Activated T-cell treated with anti-CD3 and anti-CD28 coated beads, Interleukin-2, amount 50 U/mL, for 72 hours (primary cell): ENCODE measurements around the gene CRISP1. TPM values are rescaled to one million over a fixed set of nuclear protein-coding genes. Genes with fewer than 3 reads are reported as not detected.
A peak's percentile ranks its signal among the peaks of the same experiment; 100 is the strongest.
"Not testable (repeated sequence)": the region's sequence is repeated elsewhere in the genome, so short reads cannot be mapped to it uniquely, and the experiment has no call there.

Experiments used
- ATAC-seq, 2 donors: fragments of 150-1000 bp; cut with Tn5 transposase; replicated peaks in 1 of 2; 2 replicates each; pipeline ENCODE4 v1.10.0; 2021; ENCODE audit warnings: moderate library complexity in 2 of 2, mild to moderate bottlenecking in 1 of 2
- DNase-seq, 2 donors: peaks; one replicate each; pipeline ENCODE4 v3.0.0; 2021 to 2022; ENCODE audit warnings: mixed read lengths in 1 of 2
- H3K27ac Mint-ChIP-seq: one replicate; pipeline ENCODE4 v1.8.0; 2022; ENCODE audit warnings: mild to moderate bottlenecking, moderate library complexity, mixed read lengths
- H3K27me3 Mint-ChIP-seq: one replicate; pipeline ENCODE4 v1.8.0; 2022; ENCODE audit warnings: low read depth, mixed read lengths
- H3K36me3 Mint-ChIP-seq, 2 donors: one replicate each; pipeline ENCODE4 v1.8.0; 2022; ENCODE audit warnings: mixed read lengths in 2 of 2, mild to moderate bottlenecking in 1 of 2; ENCODE audit not compliant: insufficient read depth in 2 of 2
- H3K4me1 Mint-ChIP-seq: one replicate; pipeline ENCODE4 v1.8.0; 2022; ENCODE audit warnings: low read depth, mixed read lengths
- H3K4me3 Mint-ChIP-seq, 2 donors: one replicate each; pipeline ENCODE4 v1.8.0; 2022; ENCODE audit warnings: mild to moderate bottlenecking in 2 of 2, mixed read lengths in 2 of 2, moderate library complexity in 2 of 2
- H3K9me3 Mint-ChIP-seq, 2 donors: one replicate each; pipeline ENCODE4 v1.8.0; 2022; ENCODE audit warnings: mixed read lengths in 2 of 2
- total RNA-seq, 2 donors: library from RNA; stranded (reverse); gene quantifications; one replicate each; pipeline ENCODE4 v1.2.3, GENCODE V29; 2022

The CRISP1 gene
- total RNA-seq, 2 donors from 2014 or later: not detected

GRCh38 chr6:49826743-49827406 is 39.5 kb downstream of the CRISP1 start:
- H3K4me1 Mint-ChIP-seq: no peaks in the 10 kb centered on the region
- ATAC-seq (no peak), DNase-seq (no peak)
- no peaks in the 10 kb centered on the region for H3K27me3 Mint-ChIP-seq
- H3K27ac Mint-ChIP-seq: no peak overlapping the region
- peak overlapping the region in 1 of 2 donors; percentile 4 for H3K4me3 Mint-ChIP-seq
- H3K36me3 Mint-ChIP-seq: no peaks in the 10 kb centered on the region
- H3K9me3 Mint-ChIP-seq: no peaks in the 10 kb centered on the region

GRCh38 chr6:49815166-49815565 is 51.2 kb downstream of the CRISP1 start:
- Mint-ChIP-seq H3K27me3 (no peaks in the 10 kb centered on the region), H3K4me3 (no peak overlapping the region), H3K4me1 (no peaks in the 10 kb centered on the region), H3K27ac (no peak overlapping the region), H3K9me3 (peaks cover 0 to 4% of the 10 kb centered on the region in 2 donors), H3K36me3 (no peaks in the 10 kb centered on the region)
- ATAC-seq (no peak), DNase-seq (no peak)

- DNase-seq (no peak), ATAC-seq (no peak)
- Mint-ChIP-seq H3K9me3 (peaks cover 3 to 4% of the 10 kb centered on the region in 2 donors), H3K4me1 (no peaks in the 10 kb centered on the region), H3K27me3 (no peaks in the 10 kb centered on the region), H3K27ac (no peak overlapping the region), H3K4me3 (no peak overlapping the region), H3K36me3 (no peaks in the 10 kb centered on the region)
These were observed 53.1 kb downstream of the CRISP1 start for GRCh38 chr6:49813248-49813647.

- H3K4me3 Mint-ChIP-seq: no peak overlapping the region
- no peak for ATAC-seq
- peaks cover 3 to 4% of the 10 kb centered on the region in 2 donors for H3K9me3 Mint-ChIP-seq
- DNase-seq: no peak
- H3K36me3 Mint-ChIP-seq: no peaks in the 10 kb centered on the region
- no peak overlapping the region for H3K27ac Mint-ChIP-seq
- H3K27me3 Mint-ChIP-seq: no peaks in the 10 kb centered on the region
- no peaks in the 10 kb centered on the region for H3K4me1 Mint-ChIP-seq
These were observed 60.2 kb downstream of the CRISP1 start for GRCh38 chr6:49806145-49806544.

- ATAC-seq (no peak), DNase-seq (no peak)
- no peaks in the 10 kb centered on the region for H3K36me3 Mint-ChIP-seq
- H3K9me3 Mint-ChIP-seq: peaks cover 2 to 3% of the 10 kb centered on the region in 2 donors
- no peaks in the 10 kb centered on the region for H3K27me3 Mint-ChIP-seq
- no peak overlapping the region for H3K27ac Mint-ChIP-seq
- no peak overlapping the region for H3K4me3 Mint-ChIP-seq
- H3K4me1 Mint-ChIP-seq: no peaks in the 10 kb centered on the region
These were observed 61.1 kb downstream of the CRISP1 start for GRCh38 chr6:49805246-49805645.

GRCh38 chr6:49801525-49801924 is 64.8 kb downstream of the CRISP1 start:
- no peaks in the 10 kb centered on the region for H3K27me3 Mint-ChIP-seq
- H3K4me3 Mint-ChIP-seq: no peak overlapping the region
- no peaks in the 10 kb centered on the region for H3K9me3 Mint-ChIP-seq
- no peaks in the 10 kb centered on the region for H3K36me3 Mint-ChIP-seq
- no peaks in the 10 kb centered on the region for H3K4me1 Mint-ChIP-seq
- DNase-seq (no peak), ATAC-seq (no peak)
- no peak overlapping the region for H3K27ac Mint-ChIP-seq

GRCh38 chr6:49799090-49799489 is 67.2 kb downstream of the CRISP1 start:
- no peak for DNase-seq
- Mint-ChIP-seq H3K4me1 (no peaks in the 10 kb centered on the region), H3K27ac (no peak overlapping the region), H3K36me3 (no peaks in the 10 kb centered on the region), H3K4me3 (no peak overlapping the region), H3K27me3 (no peaks in the 10 kb centered on the region), H3K9me3 (no peaks in the 10 kb centered on the region)
- ATAC-seq: no peak

GRCh38 chr6:49796842-49797455 is 69.4 kb downstream of the CRISP1 start:
- ATAC-seq, H3K4me1 Mint-ChIP-seq, H3K27me3 Mint-ChIP-seq, H3K36me3 Mint-ChIP-seq, H3K9me3 Mint-ChIP-seq, H3K4me3 Mint-ChIP-seq, H3K27ac Mint-ChIP-seq, DNase-seq: not testable (repeated sequence)

GRCh38 chr6:49790341-49790740 is 76.0 kb downstream of the CRISP1 start:
- no peak overlapping the region for H3K27ac Mint-ChIP-seq
- no peak for ATAC-seq
- H3K9me3 Mint-ChIP-seq: peaks cover 3 to 4% of the 10 kb centered on the region in 2 donors
- no peaks in the 10 kb centered on the region for H3K4me1 Mint-ChIP-seq
- no peak overlapping the region for H3K4me3 Mint-ChIP-seq
- DNase-seq: no peak
- H3K36me3 Mint-ChIP-seq: no peaks in the 10 kb centered on the region
- H3K27me3 Mint-ChIP-seq: no peaks in the 10 kb centered on the region

GRCh38 chr6:49787176-49787575 is 79.2 kb downstream of the CRISP1 start, which contains the start of gene PGK2:
TSS of gene PGK2 (minus strand) at chr6:49787285. CDS start at chr6:49787187, 98 bp downstream.
- peaks cover 3 to 4% of the 10 kb centered on the region in 2 donors for H3K9me3 Mint-ChIP-seq
- H3K4me1 Mint-ChIP-seq: no peaks in the 10 kb centered on the region
- no peak within 1 kb of the TSS for H3K4me3 Mint-ChIP-seq
- ATAC-seq (no peak), DNase-seq (no peak)
- no peaks in the 10 kb centered on the region for H3K36me3 Mint-ChIP-seq
- no peaks in the 10 kb centered on the region for H3K27me3 Mint-ChIP-seq
- H3K27ac Mint-ChIP-seq: no peak within 1 kb of the TSS

GRCh38 chr6:49784272-49784671 is 82.1 kb downstream of the CRISP1 start:
- H3K36me3 Mint-ChIP-seq: no peaks in the 10 kb centered on the region
- ATAC-seq: no peak
- DNase-seq: no peak
- H3K4me1 Mint-ChIP-seq: no peaks in the 10 kb centered on the region
- H3K4me3 Mint-ChIP-seq: no peak overlapping the region
- peaks cover 3 to 4% of the 10 kb centered on the region in 2 donors for H3K9me3 Mint-ChIP-seq
- H3K27me3 Mint-ChIP-seq: no peaks in the 10 kb centered on the region
- no peak overlapping the region for H3K27ac Mint-ChIP-seq
